Measurements from ENCODE around the gene ZNRF3.

Gene ZNRF3

DNA sequence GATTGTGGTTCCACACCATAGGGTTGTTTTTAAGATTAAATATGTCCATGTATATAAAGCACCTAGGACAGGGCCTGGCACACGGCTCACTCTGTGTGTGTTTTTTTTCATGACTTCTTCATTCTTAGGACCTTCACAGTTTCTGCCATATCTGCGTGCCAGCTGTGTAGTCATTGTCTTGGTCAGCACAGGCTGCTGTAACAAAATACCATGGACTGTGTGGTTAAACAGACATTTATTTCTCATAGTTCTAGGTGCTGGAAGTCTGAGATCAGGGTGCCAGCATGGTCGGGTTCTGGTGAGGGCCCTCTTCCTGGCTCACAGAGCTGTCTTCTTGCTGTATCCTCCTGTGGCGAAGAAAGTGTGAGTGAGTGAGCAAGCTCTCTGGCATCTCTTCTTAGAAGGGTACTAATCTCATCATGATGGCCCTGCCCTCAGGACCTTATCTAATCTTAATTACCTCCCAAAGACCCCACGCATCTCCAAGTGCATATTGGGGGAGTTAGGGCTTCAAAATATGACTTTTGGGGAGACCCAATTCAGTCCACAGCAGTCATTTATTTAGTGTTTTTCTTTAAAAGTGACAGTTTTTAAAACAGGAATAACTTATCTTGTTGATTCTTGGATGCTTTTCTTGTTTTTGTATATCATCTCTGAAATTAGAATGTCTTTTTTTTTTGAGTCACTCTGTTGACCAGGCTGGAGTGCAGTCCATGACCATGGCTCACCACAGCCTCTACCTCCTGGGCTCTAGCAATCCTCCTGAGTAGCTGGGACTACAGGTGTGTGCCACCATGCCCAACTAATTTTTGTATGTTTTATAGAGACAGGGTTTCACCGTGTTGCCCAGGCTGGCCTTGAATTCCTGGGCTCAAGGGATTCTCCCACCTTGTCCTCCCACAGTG is 70.9 kb downstream of the ZNRF3 start:
- DNase-seq, result no peak

DNA sequence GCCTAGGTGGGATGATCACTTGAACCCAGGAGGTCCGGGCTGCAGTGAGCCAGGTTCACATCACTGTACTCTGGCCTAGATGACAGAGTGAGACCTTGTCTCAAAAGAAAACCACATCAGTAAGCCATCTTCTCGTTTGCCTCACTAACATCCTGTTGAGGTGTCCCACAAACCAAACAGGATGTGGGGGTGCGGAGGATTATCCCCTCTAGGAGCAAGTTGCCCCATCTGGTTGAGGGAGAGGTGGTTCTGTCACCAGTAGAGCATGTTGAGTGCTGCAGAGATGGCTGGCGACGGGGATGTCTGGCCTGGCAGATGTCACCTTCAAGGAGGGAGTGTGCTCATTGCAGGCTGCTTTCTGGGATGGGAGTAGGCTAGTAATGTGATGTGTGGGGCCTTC is 72.4 kb downstream of the ZNRF3 start:
- DNase-seq, result peak; percentile 71

GRCh38 chr22:28956506-28956905 is 73.1 kb downstream of the ZNRF3 start:
- no peak for DNase-seq

- DNase-seq, result no peak
Observed at GRCh38 chr22:28958611-28959010, 75.2 kb downstream of the ZNRF3 start.

GRCh38 chr22:28962042-28962554 is 78.7 kb downstream of the ZNRF3 start:
- no peak for DNase-seq

DNA sequence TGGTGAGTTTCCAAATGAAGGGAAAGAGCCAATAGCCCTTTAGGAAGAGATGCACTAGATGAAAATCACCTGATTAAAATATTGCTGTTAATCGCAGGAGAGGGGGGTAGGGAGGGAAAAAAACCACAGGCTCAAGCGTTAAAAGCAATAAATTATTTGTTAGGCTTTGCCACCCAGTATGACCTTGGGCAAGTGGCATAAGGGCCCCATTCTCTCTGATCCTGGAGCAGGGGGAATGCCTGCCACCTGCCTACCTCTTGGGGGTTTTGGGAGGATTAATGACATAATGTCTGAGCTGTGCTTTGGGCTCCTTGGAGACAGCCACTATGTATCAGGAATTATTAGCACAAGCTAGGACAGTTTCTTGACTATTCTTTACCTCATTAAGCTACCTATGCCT is 80.0 kb downstream of the ZNRF3 start:
- DNase-seq, result no peak

GRCh38 chr22:28967163-28967665 is 83.8 kb downstream of the ZNRF3 start:
- no peak for DNase-seq

GRCh38 chr22:28967969-28968368 is 84.6 kb downstream of the ZNRF3 start:
- no peak for DNase-seq

- no peak for DNase-seq
Observed at GRCh38 chr22:28969401-28970168, 86.2 kb downstream of the ZNRF3 start.

DNA sequence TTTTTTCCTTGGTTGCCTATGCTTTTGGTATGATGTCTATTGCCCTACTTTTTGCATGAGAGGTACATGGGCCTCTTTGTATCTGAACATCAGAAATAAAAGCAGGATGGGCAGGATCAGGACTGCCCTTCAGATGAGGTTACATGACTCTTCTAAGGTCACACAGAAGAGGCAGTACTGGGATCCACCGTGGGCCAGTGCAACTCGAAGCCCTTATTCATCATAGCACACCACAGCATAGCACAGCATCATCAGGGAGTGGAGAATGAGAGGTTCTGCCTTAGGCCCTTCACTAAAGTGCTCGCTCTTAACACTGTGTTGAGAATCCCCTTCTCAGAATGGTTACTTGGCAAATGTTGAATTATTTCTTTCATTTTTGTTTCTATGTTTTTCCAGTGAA is 90.0 kb downstream of the ZNRF3 start:
- DNase-seq, result no peak

GRCh38 chr22:28977060-28977459 is 93.7 kb downstream of the ZNRF3 start:
- no peak for DNase-seq

DNA sequence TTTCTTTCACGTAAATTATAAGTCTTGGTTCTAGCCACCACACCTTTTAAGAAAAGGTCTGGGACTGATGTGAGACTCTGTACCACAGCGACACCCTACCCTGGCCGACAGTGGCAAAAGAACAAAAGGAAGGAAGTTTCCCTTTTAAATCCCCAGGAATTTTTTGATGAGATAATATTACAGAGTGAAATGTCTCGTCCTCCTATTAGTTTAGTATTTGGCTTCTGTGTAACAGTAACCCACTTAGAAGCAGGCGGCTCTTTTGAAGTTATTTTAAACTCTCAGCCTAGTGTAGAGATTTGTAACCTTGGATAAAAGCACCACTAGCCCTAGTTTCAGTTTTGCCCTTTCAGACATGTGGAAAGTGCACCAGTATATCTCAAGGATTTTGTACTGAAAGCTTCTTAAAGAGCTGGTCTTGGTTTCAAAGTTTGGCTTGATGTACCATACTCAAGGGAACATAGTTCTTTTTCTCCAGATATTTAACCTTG is 94.2 kb downstream of the ZNRF3 start:
- DNase-seq, result no peak

DNA sequence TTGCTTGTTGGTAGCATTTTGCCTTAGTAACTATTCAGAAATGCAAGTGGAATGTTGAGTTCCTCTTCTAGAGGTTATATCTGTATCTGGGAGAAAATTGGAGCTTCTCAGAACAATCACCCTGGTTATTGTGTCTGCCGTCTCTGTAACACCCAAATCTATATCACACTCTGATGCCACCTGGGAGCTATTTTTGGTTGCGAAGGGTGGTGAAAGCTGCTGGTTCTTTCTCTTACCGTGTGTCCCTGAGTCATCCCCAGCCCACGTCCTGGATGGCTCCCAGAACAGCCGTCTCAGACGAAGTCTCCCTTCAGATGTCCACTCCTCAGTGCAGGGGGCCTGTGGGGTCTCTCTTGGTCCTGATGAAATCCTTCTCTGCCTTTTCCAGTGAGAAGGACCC is 94.8 kb downstream of the ZNRF3 start:
- DNase-seq, result no peak

GRCh38 chr22:28978863-28979796 is 95.8 kb downstream of the ZNRF3 start:
- DNase-seq, result no peak

- DNase-seq, result no peak
Observed at GRCh38 chr22:28980326-28980725, 97.0 kb downstream of the ZNRF3 start.

DNA sequence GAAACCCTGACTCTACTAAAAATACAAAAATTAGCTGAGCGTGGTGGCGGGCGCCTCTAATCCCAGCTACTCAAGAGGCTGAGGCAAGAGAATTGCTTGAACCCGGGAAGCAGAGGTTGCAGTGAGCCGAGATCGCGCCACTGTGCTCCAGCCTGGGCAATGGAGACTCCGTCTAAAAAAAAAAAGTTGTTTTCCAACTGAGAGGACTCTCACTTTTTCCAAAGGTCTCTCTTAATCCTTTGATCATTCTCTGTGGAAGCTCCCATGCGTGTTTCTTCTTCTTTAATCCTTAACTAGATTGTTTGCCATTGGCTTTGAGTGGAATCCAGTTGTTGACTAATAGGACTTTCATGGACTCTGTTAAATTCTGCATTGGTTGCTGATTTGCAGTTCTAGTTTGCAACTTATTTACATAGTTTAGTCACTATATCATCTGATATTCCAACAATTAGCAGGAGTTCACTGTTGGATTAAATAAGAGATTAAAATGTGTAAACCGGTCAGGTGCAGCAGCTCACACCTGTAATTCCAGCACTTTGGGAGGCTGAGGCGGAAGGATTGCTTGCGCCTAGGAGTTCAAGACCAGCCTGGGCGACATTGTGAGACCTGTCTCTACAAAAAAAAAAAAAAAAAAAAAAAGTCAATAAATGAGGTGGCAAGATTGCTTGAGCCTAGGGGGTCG is 98.6 kb downstream of the ZNRF3 start:
- no peak for DNase-seq

DNA sequence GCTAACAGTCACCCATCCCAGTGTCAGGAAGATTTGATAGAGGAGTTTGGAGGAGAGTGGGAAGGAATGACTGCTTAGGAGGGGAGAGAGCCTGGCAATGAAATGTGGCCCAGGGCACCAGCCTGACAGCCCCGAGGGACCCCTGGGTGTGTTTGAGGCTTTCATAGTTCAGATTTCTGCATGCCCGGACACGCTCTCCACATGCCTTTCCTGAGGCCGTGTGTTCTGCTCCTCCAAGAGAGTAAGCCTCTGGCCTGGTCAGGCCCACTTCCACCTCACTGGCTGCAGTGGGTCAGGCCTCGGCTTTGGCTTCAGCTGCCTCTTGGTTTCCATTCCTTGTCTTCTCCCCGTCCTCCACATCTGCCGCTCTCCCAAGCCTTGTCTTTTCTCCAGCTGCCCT is 99.8 kb downstream of the ZNRF3 start:
- no peak for DNase-seq

GRCh38 chr22:28983788-28984441 is 100.5 kb downstream of the ZNRF3 start:
- no peak for DNase-seq

DNA sequence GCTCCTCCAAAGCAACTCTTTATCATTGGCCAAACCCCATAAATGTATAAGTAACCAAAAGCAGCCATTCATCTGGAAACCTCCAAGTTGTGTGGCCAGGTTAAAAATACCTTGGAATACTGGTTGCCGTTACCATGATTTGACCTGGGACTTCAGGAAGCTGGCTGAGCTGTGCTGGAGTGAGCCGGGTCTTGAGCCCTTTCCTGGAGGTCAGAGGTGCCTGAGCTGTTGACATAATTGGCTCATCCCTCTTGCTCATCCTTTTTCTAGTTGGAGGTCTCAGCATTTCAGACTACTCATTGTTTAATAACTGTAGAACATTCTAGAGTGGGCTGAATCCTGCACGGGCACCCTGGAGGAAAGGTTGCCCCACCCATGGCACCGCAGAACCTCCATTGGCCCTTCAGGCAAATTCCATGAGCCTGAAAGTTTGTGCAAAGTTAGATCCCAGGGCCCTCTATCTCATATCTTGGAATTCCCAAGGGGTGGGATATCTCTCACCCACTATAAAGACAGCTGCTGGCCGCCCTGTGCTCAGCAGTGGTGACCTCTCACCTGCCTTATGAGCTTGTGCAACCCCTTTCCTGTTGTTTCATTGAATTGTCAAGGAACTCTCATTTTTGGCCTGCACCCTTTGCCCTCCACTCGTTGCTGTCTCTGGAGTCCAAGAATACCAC is 101.2 kb downstream of the ZNRF3 start:
- DNase-seq, result no peak

DNA sequence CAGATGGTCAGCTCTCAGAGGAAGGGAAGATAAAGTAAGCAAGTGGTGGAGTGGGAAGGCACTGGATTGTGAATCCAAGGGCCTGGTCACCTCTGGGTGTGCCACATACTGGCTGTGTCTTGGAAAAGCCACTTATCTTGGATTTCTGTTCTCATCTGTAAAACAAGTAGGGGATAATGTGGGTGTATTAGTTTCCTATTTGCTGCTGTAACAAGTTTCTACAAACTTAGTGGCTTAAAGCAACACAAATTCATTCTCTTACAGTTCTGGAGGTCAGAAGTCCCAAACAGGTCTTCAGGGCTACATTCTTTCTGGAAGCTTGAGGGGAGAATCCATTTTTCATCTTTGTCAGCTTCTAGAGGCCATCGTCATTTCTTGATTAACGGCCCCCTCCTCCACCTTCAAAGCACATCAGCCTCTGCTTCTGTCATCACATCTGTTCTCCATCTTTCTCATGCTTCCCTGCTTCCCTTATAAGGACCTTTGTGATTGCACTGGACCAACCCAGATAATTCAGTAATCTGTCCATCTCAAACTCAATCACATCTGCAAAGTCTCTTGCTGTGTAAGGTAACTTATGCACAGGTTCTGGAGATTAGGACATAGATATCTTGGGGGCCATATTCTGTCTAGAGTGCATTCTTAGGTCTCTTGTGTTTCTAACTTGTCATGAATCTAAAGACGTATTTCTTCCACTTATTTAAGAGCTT is 102.4 kb downstream of the ZNRF3 start:
- no peak for DNase-seq

Measured in CD4-positive, alpha-beta T cell treated with Interleukin-17A for 4 hours (primary cell).